ENCODE measurements around the gene PEAK1. TPM values are rescaled to one million over a fixed set of nuclear protein-coding genes. Genes with fewer than 3 reads are reported as not detected.

Gene PEAK1
- total and polyA plus RNA-seq, 9 of the 15 experiments (the other 6 are each of a cell fraction or from before 2014, with no cell fraction given): 0.99 to 22.4 (median 10.8) TPM

- TF ChIP-seq, protein P1, sequence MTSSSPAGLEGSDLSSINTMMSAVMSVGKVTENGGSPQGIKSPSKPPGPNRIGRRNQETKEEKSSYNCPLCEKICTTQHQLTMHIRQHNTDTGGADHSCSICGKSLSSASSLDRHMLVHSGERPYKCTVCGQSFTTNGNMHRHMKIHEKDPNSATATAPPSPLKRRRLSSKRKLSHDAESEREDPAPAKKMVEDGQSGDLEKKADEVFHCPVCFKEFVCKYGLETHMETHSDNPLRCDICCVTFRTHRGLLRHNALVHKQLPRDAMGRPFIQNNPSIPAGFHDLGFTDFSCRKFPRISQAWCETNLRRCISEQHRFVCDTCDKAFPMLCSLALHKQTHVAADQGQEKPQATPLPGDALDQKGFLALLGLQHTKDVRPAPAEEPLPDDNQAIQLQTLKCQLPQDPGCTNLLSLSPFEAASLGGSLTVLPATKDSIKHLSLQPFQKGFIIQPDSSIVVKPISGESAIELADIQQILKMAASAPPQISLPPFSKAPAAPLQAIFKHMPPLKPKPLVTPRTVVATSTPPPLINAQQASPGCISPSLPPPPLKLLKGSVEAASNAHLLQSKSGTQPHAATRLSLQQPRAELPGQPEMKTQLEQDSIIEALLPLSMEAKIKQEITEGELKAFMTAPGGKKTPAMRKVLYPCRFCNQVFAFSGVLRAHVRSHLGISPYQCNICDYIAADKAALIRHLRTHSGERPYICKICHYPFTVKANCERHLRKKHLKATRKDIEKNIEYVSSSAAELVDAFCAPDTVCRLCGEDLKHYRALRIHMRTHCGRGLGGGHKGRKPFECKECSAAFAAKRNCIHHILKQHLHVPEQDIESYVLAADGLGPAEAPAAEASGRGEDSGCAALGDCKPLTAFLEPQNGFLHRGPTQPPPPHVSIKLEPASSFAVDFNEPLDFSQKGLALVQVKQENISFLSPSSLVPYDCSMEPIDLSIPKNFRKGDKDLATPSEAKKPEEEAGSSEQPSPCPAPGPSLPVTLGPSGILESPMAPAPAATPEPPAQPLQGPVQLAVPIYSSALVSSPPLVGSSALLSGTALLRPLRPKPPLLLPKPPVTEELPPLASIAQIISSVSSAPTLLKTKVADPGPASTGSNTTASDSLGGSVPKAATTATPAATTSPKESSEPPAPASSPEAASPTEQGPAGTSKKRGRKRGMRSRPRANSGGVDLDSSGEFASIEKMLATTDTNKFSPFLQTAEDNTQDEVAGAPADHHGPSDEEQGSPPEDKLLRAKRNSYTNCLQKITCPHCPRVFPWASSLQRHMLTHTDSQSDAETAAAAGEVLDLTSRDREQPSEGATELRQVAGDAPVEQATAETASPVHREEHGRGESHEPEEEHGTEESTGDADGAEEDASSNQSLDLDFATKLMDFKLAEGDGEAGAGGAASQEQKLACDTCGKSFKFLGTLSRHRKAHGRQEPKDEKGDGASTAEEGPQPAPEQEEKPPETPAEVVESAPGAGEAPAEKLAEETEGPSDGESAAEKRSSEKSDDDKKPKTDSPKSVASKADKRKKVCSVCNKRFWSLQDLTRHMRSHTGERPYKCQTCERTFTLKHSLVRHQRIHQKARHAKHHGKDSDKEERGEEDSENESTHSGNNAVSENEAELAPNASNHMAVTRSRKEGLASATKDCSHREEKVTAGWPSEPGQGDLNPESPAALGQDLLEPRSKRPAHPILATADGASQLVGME (CRISPR knock-in tag; IDR thresholded peaks at IDR 0.05): no peak
- TF ChIP-seq TFE3 (CRISPR knock-in tag; IDR thresholded peaks at IDR 0.05) (0 out of 2 replicates have a peak, but pooled peaks have one; percentile 0), RBFOX2 (IDR thresholded peaks at IDR 0.05; ENCODE audit: low read depth, low read length) (peak; percentile 76), ZNF75A (CRISPR knock-in tag; IDR thresholded peaks at IDR 0.05) (no peak), SIN3A (IDR thresholded peaks at IDR 0.05; ENCODE audit: borderline replicate concordance in 2 of 2, control insufficient read depth in 1 of 2, low read depth in 2 of 2, low read length in 2 of 2) (peak in 1 of 2 experiments; percentile 45; a peak in 2 of 4 replicates), TRIM24 (IDR thresholded peaks at IDR 0.05) (peak; percentile 71 to 74; a peak in 2 of 4 replicates), ZFPM2 (CRISPR knock-in tag; IDR thresholded peaks at IDR 0.05) (no peak), HES1 (IDR thresholded peaks at IDR 0.05; ENCODE audit: low read depth) (peak; percentile 71; the same call in 1 of the 2 replicates), MCM7 (IDR thresholded peaks at IDR 0.05) (peak in 1 of 2 experiments; percentile 87; a peak in 1 of 4 replicates), CAMTA2 (CRISPR knock-in tag; conservative IDR thresholded peaks at IDR 0.05) (no peak), LARP7 (IDR thresholded peaks at IDR 0.05) (peak; percentile 62; the same call in 1 of the 2 replicates), ERF (CRISPR knock-in tag; IDR thresholded peaks at IDR 0.05) (no peak), ZNF224 (CRISPR knock-in tag; IDR thresholded peaks at IDR 0.05) (no peak), PTRF (tag; IDR thresholded peaks at IDR 0.05) (no peak), ZNF197 (CRISPR knock-in tag; IDR thresholded peaks at IDR 0.05; ENCODE audit: low read depth) (peak; percentile 59), FOXJ2 (tag; IDR thresholded peaks at IDR 0.05) (peak; percentile 64; the same call in 1 of the 2 replicates), ZKSCAN3 (CRISPR knock-in tag; IDR thresholded peaks at IDR 0.05) (no peak)
- TF ChIP-seq, protein P2, sequence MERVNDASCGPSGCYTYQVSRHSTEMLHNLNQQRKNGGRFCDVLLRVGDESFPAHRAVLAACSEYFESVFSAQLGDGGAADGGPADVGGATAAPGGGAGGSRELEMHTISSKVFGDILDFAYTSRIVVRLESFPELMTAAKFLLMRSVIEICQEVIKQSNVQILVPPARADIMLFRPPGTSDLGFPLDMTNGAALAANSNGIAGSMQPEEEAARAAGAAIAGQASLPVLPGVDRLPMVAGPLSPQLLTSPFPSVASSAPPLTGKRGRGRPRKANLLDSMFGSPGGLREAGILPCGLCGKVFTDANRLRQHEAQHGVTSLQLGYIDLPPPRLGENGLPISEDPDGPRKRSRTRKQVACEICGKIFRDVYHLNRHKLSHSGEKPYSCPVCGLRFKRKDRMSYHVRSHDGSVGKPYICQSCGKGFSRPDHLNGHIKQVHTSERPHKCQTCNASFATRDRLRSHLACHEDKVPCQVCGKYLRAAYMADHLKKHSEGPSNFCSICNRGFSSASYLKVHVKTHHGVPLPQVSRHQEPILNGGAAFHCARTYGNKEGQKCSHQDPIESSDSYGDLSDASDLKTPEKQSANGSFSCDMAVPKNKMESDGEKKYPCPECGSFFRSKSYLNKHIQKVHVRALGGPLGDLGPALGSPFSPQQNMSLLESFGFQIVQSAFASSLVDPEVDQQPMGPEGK (CRISPR knock-in tag; IDR thresholded peaks at IDR 0.05; ENCODE audit: borderline replicate concordance): no peak
Measured at GRCh38 chr15:77420610-77421369, 886 bp upstream of the PEAK1 start, which contains the start of gene HMG20A (continued).

Measured in K562 (cell line).